DOHH2 (cell line): ENCODE measurements around the gene PRKCH.

ENCODE experiments used
- EZH2phosphoT487 ChIP-seq: fragments of 200-600 bp; sonication (generic); IDR thresholded peaks from 2 replicates; pipeline ENCODE4 v1.6.1; 2017; ENCODE audit warnings: borderline replicate concordance, mild to moderate bottlenecking, antibody characterized with exemption, low read length, moderate library complexity, mixed read lengths
- TF ChIP-seq, protein P1 (sequence below): fragments of 200-600 bp; sonication (generic); IDR thresholded peaks from one replicate; pipeline ENCODE4 v1.5.1; 2014; ENCODE audit warnings: antibody characterized with exemption, mild to moderate bottlenecking, low read depth, low read length; ENCODE audit not compliant: poor library complexity, severe bottlenecking

DNA sequence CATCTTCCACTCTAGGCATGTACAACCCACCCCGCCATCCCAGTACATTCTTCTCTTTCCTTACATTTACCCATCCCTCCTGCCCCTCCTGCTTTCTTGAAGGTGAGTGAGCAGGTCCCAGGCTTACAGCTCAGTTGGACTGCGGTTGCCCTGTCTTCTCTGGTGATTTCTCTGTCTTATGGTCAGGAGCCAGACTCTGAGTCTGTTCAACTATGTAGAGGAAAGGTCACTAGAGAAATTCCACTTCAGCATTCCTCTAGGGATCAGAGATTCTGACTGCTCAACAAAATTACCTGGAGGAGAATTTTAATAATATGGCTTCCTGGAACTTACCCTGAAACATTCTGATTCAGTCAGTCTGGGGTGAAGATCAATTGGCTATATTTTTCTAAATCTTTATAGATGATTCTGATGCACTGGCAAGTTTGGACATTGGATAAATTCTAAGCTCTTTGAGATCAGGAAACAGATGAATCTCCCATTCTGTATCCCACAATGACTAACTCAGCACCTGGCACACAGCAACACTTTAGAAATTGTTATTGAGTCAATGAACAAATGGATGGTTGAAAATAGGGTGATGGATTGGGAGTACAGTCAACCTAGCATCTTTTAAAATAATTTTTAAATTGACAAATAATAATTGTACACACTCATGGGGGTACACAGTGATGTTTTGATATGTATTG lies 245.3 kb downstream of the PRKCH start:
- TF ChIP-seq, protein P1, sequence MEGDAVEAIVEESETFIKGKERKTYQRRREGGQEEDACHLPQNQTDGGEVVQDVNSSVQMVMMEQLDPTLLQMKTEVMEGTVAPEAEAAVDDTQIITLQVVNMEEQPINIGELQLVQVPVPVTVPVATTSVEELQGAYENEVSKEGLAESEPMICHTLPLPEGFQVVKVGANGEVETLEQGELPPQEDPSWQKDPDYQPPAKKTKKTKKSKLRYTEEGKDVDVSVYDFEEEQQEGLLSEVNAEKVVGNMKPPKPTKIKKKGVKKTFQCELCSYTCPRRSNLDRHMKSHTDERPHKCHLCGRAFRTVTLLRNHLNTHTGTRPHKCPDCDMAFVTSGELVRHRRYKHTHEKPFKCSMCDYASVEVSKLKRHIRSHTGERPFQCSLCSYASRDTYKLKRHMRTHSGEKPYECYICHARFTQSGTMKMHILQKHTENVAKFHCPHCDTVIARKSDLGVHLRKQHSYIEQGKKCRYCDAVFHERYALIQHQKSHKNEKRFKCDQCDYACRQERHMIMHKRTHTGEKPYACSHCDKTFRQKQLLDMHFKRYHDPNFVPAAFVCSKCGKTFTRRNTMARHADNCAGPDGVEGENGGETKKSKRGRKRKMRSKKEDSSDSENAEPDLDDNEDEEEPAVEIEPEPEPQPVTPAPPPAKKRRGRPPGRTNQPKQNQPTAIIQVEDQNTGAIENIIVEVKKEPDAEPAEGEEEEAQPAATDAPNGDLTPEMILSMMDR, result no peak
- TF ChIP-seq EZH2phosphoT487, result no peak
